MM.1S (cell line): ENCODE data around the gene PAMR1.
A peak's percentile ranks its signal among the peaks of the same experiment; 100 is the strongest.

Source experiments
- DNase-seq: peaks from one replicate; pipeline ENCODE4 v3.0.0-alpha.2; 2015
- H2AFZ ChIP-seq: fragments of 300-600 bp; sonication (generic); 2 replicates; pipeline ENCODE4 v1.6.0; 2016; ENCODE audit warnings: antibody characterized with exemption, low read length
- H3F3A ChIP-seq: fragments of 300-600 bp; sonication (generic); 2 replicates; pipeline ENCODE4 v1.6.1; 2016; ENCODE audit warnings: mild to moderate bottlenecking, antibody characterized with exemption, low read length, moderate library complexity, mixed read lengths; ENCODE audit not compliant: insufficient read depth
- H3K27ac ChIP-seq: fragments of 300-600 bp; sonication (generic); 2 replicates; pipeline ENCODE4 v1.5.1; 2016; ENCODE audit warnings: mild to moderate bottlenecking, low read length
- H3K27me3 ChIP-seq: fragments of 300-600 bp; sonication (generic); replicated peaks from 2 replicates; pipeline ENCODE4 v1.6.0; 2016; ENCODE audit warnings: low read length; ENCODE audit not compliant: insufficient read depth
- H3K36me3 ChIP-seq: fragments of 300-600 bp; sonication (generic); replicated peaks from 2 replicates; pipeline ENCODE4 v1.6.1; 2016; ENCODE audit warnings: mild to moderate bottlenecking, low read length, mixed read lengths; ENCODE audit not compliant: insufficient read depth
- H3K4me1 ChIP-seq: fragments of 300-600 bp; sonication (generic); 2 replicates; pipeline ENCODE4 v1.6.1; 2016; ENCODE audit warnings: low read length, mixed read lengths
- H3K4me2 ChIP-seq: fragments of 300-600 bp; sonication (generic); 2 replicates; pipeline ENCODE4 v1.6.0; 2016; ENCODE audit warnings: low read depth, low read length
- H3K4me3 ChIP-seq: fragments of 300-600 bp; sonication (generic); 2 replicates; pipeline ENCODE4 v1.5.1; 2016; ENCODE audit warnings: low read length, mixed read lengths
- H3K79me2 ChIP-seq: fragments of 300-600 bp; sonication (generic); 2 replicates; pipeline ENCODE4 v1.6.1; 2016; ENCODE audit warnings: mixed run types, low read length, mixed read lengths
- H3K9ac ChIP-seq: fragments of 300-600 bp; sonication (generic); 2 replicates; pipeline ENCODE4 v1.6.1; 2016; ENCODE audit warnings: low read length, mixed read lengths
- H3K9me2 ChIP-seq: fragments of 300-600 bp; sonication (generic); replicated peaks from 2 replicates; pipeline ENCODE4 v1.6.1; 2016; ENCODE audit warnings: mild to moderate bottlenecking, low read length, mixed read lengths; ENCODE audit not compliant: insufficient read depth
- H3K9me3 ChIP-seq: fragments of 300-600 bp; sonication (generic); replicated peaks from 2 replicates; pipeline ENCODE4 v1.6.1; 2016; ENCODE audit warnings: mild to moderate bottlenecking, low read length, mixed read lengths; ENCODE audit not compliant: insufficient read depth
- H4K20me1 ChIP-seq: fragments of 300-600 bp; sonication (generic); 2 replicates; pipeline ENCODE4 v1.6.1; 2016; ENCODE audit warnings: mild to moderate bottlenecking, low read length, moderate library complexity, mixed read lengths; ENCODE audit not compliant: insufficient read depth
- CTCF ChIP-seq: fragments of 300-600 bp; sonication (generic); IDR thresholded peaks from 2 replicates; pipeline ENCODE4 v1.5.1; 2016; ENCODE audit warnings: antibody characterized with exemption, low read length, mixed read lengths
- EZH2 ChIP-seq: fragments of 300-600 bp; sonication (generic); optimal IDR thresholded peaks from 2 replicates; pipeline ENCODE3; 2017; ENCODE audit warnings: low read depth, mild to moderate bottlenecking, antibody characterized with exemption, low read length, mixed read lengths
- EZH2phosphoT487 ChIP-seq: fragments of 300-600 bp; sonication (generic); IDR thresholded peaks from 2 replicates; pipeline ENCODE4 v1.6.1; 2018; ENCODE audit warnings: antibody characterized with exemption, low read length

The PAMR1 gene

DNA sequence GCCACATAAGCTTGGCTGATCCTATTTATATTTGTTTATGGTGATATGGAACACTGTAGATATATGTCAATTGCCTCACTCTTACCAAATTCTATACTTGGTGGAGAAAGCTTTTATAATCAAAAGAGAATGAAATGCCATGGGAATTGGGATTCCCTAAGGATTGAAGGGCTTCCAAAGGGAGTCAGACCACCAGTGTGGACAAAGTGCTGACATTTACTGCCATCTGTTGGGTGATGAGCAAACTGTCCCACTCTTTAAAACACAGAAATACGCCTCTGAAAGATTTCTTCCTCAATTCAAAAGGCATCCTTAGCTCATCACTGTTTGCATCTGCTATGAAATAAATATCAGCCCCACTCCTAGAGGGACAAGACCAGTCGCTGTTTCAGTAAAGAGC is 113.1 kb downstream of the PAMR1 start:
- no peaks in the 10 kb centered on the region for H3K9me2 ChIP-seq
- H3K36me3 ChIP-seq, result no peaks in the 10 kb centered on the region
- no peak overlapping the region for H3K4me3 ChIP-seq
- no peaks in the 10 kb centered on the region for H3K4me1 ChIP-seq
- H3K27me3 ChIP-seq, result peaks cover 10% of the 10 kb centered on the region
- no peaks in the 10 kb centered on the region for H3K9me3 ChIP-seq
- no peak overlapping the region for H3K9ac ChIP-seq
- no peak overlapping the region for H3K27ac ChIP-seq
- H3K4me2 ChIP-seq, result no peak overlapping the region
- no peaks in the 10 kb centered on the region for H4K20me1 ChIP-seq
- no peak overlapping the region for H2AFZ ChIP-seq
- no peaks in the 10 kb centered on the region for H3F3A ChIP-seq
- DNase-seq, result no peak
- no peak for TF ChIP-seq EZH2phosphoT487
- peak; percentile 46 for TF ChIP-seq CTCF
- H3K79me2 ChIP-seq, result no peaks in the 10 kb centered on the region

DNA sequence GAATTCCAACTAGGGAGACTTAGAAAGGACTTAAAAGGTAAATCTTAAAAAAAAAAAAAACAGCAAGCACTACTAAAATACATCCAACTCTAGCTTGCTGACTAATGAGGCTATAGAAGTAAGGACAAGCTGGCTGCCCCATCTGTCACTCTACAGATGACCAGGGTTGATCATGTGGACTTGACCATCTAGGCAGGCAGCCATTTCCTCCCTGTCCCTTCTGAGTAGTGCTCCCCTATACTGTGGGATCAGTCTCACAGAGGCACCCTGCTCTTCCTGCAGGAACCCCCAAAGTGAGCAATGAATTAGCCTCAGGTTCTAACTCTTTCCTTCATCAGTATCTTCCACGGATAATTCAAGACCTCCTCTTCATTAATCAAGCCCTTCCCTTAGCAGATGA is 118.4 kb downstream of the PAMR1 start:
- Histone ChIP-seq H3K9ac (no peak overlapping the region), H3K4me2 (no peak overlapping the region), H4K20me1 (no peaks in the 10 kb centered on the region), H3K27ac (no peak overlapping the region), H3K4me1 (no peaks in the 10 kb centered on the region), H3F3A (no peaks in the 10 kb centered on the region), H3K4me3 (no peak overlapping the region), H3K9me2 (no peaks in the 10 kb centered on the region), H3K27me3 (no peaks in the 10 kb centered on the region), H3K36me3 (no peaks in the 10 kb centered on the region), H2AFZ (no peak overlapping the region), H3K9me3 (no peaks in the 10 kb centered on the region), H3K79me2 (no peaks in the 10 kb centered on the region)
- TF ChIP-seq EZH2, result no peak
- TF ChIP-seq CTCF, result no peak
- no peak for TF ChIP-seq EZH2phosphoT487
- DNase-seq, result no peak

DNA sequence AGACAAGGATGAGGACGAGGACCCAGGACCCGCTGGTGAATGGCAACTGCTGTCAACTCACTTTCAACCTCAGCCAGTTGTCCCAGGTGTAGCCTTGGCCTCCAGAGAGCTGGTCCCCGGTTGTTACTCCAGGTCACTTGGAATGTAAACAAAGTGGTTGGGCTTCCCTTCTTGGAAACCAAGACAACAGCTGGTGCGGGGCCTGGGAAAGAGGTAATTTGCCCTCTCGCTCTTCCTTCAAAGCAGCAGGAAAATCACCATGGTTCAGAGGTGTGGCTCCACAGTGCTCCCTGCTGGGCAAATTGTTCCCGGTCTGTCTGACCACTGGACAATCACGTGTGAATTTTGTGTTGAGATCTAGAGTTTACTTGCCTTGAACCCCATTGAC is 121.0 kb downstream of the PAMR1 start:
- Histone ChIP-seq H3K4me2 (peak overlapping the region; percentile 68), H2AFZ (peak overlapping the region; percentile 71)
- TF ChIP-seq CTCF, result peak; percentile 80
- no peak for TF ChIP-seq EZH2phosphoT487
- no peak for TF ChIP-seq EZH2

More for the DNA sequence above, 121.0 kb downstream of the PAMR1 start:
- no peaks in the 10 kb centered on the region for H3K9me3 ChIP-seq
- no peaks in the 10 kb centered on the region for H4K20me1 ChIP-seq
- DNase-seq, result peak; percentile 30
- no peaks in the 10 kb centered on the region for H3K9me2 ChIP-seq
- no peaks in the 10 kb centered on the region for H3K36me3 ChIP-seq
- H3K79me2 ChIP-seq, result no peaks in the 10 kb centered on the region
- H3K4me3 ChIP-seq, result peak overlapping the region; percentile 43
- no peaks in the 10 kb centered on the region for H3F3A ChIP-seq
- no peaks in the 10 kb centered on the region for H3K27me3 ChIP-seq
- H3K9ac ChIP-seq, result peak overlapping the region; percentile 30; the same call in 1 of the 2 replicates
- no peak overlapping the region for H3K27ac ChIP-seq
- no peaks in the 10 kb centered on the region for H3K4me1 ChIP-seq
